Medulla oblongata (tissue), 1 donor: ENCODE data around the gene RASA3.

ENCODE experiments used
- DNase-seq: peaks from one replicate; pipeline ENCODE4 v3.0.0-alpha.2; 2015; ENCODE audit errors: extremely low spot score

Gene RASA3

DNA sequence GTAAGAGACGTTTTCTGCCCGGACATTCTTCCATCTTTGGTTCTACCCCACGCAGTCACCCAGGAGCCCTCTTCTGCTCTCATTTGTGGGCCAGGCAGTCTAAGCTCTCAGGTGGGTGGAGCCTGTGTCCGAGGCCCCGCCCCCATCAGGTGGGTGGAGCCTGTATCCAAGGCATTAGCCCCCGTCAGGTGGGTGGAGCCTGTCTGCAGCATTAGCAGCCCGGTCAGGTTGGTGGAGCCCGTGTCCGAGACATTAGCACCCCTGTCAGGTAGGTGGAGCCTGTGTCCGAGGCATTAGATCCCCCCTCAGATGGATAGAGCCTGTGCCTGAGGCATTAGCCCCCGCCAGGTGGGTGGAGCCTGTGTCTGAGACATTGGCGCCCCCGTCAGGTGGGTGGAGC lies 113.1 kb downstream of the RASA3 start:
- no peak for DNase-seq

GRCh38 chr13:114018461-114019055 lies 113.9 kb downstream of the RASA3 start:
- DNase-seq: no peak

DNA sequence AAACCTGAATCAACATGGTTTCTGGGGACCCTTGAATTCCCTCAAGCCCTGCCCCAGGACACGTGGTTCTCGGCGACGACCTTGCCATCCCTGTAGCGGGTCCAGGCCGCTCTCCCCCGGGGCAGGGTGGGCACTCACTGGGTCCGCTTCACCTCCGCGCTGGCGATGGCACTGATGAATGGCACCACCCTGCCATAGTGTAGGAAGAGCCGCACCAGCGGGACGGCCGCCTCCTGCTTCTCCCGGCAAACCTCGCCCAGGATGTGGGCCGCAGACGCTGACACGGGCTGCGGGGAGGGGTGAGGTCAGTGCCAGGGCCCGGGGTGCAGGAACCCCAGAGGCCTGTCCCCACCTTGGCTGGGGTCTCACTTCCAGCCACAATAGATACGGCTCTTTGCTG lies 114.5 kb downstream of the RASA3 start:
- DNase-seq: no peak

GRCh38 chr13:114017028-114017630 lies 115.3 kb downstream of the RASA3 start:
- DNase-seq: no peak

DNA sequence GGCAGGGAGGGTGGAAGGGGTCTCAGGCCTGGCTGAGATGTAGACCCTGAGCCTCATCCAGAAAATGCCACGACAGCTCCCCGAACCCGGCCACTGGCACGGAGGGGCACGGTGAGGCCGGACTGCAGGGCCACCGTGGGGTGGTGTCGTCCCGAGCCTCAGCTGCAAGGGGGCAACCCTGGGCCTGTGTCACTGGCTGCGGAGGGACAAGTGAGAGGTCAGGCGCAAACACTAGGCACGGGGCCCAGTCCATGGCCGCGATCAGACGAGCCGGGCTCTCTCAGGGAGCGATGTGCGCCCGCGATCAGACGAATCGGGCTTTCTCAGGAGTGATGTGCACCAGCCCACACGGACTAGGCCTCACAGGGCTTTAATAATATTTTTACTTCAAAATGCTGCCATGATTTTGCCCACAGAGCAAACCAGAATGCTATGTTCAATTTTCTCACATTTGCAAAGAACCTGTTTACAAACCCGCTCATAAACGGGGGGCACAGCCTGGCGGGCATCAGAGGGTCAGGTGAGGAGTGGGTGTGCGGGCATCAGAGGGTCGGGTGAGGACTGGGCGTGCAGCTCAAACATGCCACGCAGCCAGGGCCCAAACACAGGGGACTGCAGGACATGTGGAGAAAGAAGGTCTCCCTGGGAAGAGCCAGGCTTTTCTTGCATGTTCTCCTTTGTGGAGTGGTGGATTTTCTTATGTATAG lies 115.9 kb downstream of the RASA3 start:
- no peak for DNase-seq

- DNase-seq: no peak
These were observed 116.5 kb downstream of the RASA3 start for GRCh38 chr13:114015969-114016295.

DNA sequence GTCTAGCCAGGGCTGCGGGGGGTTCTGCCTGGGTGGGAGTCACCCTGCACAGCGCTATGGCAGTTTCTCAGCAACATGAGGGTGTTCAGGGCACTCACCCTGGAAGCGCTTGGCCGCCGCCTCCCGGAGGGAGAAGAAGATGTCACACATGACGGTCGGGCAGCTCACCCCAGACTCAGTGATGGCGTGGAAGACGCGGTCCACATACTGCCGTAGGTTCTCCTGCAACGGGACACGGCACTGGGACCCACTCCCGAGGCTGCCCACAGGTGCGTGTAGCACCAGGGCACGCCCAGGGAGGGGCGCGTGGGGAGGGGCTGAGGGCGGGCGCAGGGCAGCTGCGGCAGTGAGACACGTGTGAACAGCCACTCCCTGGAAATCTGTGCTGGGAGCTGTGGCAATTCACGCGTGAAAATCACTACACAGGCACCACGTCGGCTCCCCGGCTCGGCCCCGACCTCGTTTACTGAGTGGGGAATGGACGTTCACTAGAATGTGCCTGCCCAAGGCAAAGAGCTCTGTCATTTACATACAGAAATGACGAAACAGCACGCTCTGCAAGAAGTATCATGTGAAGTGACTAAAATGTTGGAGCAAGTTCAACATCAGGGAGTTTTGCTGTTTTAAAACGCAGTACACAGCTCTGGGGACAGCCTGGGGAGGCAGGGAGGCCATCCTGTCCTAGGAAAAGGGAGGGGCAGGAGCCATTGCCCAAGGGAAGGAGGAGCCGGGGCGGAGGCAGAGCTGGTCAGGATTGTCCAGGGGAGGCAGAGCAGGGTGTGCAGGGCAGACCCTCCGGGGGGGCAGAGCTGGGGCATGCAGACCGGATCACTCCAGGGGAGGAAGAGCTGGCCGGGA lies 117.1 kb downstream of the RASA3 start:
- no peak for DNase-seq

GRCh38 chr13:114013952-114014629 lies 118.3 kb downstream of the RASA3 start:
- no peak for DNase-seq

- no peak for DNase-seq
These were observed 119.1 kb downstream of the RASA3 start for GRCh38 chr13:114013336-114013735.

DNA sequence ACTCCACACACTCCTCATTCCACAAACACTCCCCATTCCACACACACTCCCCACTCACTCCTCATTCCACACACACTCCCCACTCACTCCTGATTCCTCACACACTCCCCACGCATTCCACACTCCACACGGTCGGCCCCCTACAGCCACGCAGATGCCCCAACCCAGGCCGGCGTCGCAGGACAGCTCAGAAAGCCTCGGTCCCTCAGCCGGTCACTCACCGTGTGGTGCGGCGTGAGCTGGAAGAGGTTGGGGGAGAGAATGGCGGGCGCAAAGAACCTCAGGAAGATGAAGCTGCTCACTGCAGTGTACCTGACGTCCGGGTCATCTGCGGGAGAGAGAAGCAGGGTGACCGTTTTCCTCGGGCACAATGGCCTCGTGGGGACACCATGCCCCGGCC lies 119.5 kb downstream of the RASA3 start:
- no peak for DNase-seq

DNA sequence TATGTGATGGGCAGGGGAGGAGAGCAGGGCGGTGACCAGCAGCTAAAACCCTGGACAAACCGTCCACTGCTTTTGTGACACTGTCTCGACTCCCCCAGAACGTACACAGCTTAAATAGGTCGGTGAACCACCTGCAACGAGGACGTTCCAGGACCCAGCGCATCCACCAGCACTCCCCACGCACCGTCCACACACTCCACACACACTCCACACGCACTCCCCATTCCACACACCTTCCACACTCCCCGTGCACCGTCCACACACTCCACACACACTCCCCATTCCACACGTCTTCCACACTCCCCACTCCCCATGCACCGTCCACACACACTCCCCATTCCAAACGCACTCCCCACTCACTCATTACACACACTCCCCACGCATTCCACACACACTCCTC lies 120.3 kb downstream of the RASA3 start:
- no peak for DNase-seq

- no peak for DNase-seq
These were observed 121.2 kb downstream of the RASA3 start for GRCh38 chr13:114011226-114011625.

- no peak for DNase-seq
These were observed 121.9 kb downstream of the RASA3 start for GRCh38 chr13:114010401-114011101.

GRCh38 chr13:114009590-114010400 lies 122.6 kb downstream of the RASA3 start:
- DNase-seq: no peak

GRCh38 chr13:114008964-114009589 lies 123.3 kb downstream of the RASA3 start:
- DNase-seq: no peak

- no peak for DNase-seq
These were observed 124.9 kb downstream of the RASA3 start for GRCh38 chr13:114007566-114007965.

DNA sequence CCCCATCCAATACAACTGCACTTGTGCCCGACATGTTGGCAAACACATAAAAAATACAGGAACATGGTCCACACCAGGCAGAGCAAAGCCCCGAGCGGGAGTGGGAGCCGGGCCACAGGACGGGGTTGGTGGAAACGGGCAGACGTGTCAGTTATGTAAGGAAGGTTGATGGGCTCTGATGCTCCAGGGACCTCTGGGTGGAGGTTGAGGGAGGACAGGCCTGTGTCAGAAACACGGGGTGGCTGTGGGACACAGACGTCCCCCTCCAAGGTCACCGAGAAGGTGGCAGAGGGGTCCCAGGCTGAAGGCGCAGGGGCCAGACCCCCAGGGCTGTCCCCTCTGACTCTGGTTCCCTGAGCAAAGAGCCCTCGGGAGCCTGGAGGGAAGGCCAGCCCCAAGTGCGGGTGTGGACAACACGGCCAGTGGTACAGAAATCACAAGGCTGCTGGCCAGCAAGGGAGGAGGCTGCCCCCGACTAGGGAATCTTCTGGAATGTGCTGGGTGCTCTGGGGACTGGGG lies 127.2 kb downstream of the RASA3 start:
- DNase-seq: no peak

DNA sequence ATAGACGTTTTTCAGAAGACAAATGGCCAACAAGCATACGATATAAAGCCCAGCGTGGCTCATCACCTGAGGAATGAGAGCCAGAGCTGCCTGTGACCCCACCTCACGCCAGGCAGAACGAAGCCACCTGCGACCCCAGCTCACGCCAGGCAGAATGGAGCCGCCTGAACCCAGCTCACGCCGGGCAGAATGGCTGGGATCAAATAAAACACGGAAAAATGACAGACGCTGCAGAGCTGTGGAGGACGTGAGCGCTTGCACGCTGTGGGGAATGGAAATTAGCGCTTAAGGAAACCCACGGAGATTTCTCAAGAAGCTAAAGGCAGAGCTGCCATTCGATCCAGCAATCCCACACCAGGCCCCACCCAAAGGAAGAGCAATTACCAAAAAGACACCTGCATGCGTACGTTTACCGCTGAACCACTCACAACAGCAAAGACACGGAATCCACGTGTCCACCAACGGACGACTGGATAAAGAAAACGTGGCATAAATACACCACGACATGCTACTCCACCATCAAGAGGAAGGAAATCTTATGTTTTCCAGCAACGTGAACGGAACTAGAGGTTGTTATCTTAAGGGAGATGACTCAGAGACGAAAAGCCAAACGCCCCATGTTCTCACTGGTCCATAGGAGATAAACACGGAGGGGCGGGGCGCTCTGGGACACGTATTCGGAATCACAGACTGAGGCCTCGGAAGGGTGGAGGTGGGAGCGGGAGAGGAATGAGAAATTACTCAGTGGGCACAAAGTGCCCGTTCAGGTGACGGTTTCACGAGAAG lies 127.8 kb downstream of the RASA3 start:
- no peak for DNase-seq

DNA sequence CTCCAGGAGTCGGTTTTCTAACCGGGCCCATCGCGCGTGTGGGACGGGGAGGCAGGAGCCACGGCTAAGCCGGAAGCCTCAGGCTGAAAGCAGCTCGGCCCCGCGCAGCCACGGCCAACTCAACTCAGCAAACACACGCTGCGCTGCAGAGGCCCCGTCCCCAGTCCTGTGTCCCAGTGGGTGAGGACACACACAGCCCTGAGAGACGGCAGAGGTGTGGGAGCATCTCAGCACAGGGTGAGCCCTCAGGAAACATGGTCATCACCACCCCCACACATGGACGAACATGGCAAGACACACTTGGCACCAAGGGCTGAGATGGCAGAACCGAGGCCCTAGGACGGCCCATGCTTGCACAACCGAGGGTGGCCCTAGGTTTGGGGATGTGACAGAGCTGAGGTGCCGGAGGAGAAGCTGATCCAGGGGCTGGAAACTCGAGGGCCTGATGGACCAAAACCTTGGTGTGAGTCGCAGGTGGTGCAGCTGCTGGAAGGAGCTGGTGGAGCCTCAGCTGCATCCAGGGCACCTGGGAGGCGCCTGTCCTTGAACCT lies 129.6 kb downstream of the RASA3 start:
- no peak for DNase-seq
